Neural progenitor cell (in vitro differentiated cells): ENCODE measurements around the gene URI1. TPM values are rescaled to one million over a fixed set of nuclear protein-coding genes. Genes with fewer than 3 reads are reported as not detected.
"Not testable (repeated sequence)": the region's sequence is repeated elsewhere in the genome, so short reads cannot be mapped to it uniquely, and the experiment has no call there.

ENCODE experiments used
- DNase-seq: peaks from one replicate; pipeline ENCODE4 v3.0.0-alpha.2; 2016; ENCODE audit warnings: low spot score
- H2AFZ ChIP-seq: fragments of 200-600 bp; sonication (generic); replicated peaks from 2 replicates; pipeline ENCODE4 v1.6.1; 2016; ENCODE audit warnings: antibody characterized with exemption
- H3F3A ChIP-seq: fragments of 200-600 bp; sonication (generic); 2 replicates; pipeline ENCODE4 v1.6.1; 2016; ENCODE audit warnings: antibody characterized with exemption, low read depth
- H3K27ac ChIP-seq: fragments of 200-600 bp; sonication (generic); 2 replicates; pipeline ENCODE4 v1.5.1; 2016; ENCODE audit warnings: mild to moderate bottlenecking
- H3K27me3 ChIP-seq: fragments of 200-600 bp; sonication (generic); 2 replicates; pipeline ENCODE4 v1.6.1; 2016; ENCODE audit warnings: mild to moderate bottlenecking, moderate library complexity
- H3K36me3 ChIP-seq: fragments of 200-600 bp; sonication (generic); 2 replicates; pipeline ENCODE4 v1.5.1; 2016
- H3K4me1 ChIP-seq: fragments of 200-600 bp; sonication (generic); 2 replicates; pipeline ENCODE4 v1.6.1; 2016; ENCODE audit warnings: mixed run types
- H3K4me2 ChIP-seq: fragments of 200-600 bp; sonication (generic); 2 replicates; pipeline ENCODE4 v1.6.1; 2016
- H3K4me3 ChIP-seq: fragments of 200-600 bp; sonication (generic); 2 replicates; pipeline ENCODE4 v1.5.1; 2016
- H3K79me2 ChIP-seq: fragments of 200-600 bp; sonication (generic); 2 replicates; pipeline ENCODE4 v1.6.1; 2016; ENCODE audit warnings: low read depth
- H3K9ac ChIP-seq: fragments of 200-600 bp; sonication (generic); 2 replicates; pipeline ENCODE4 v1.6.1; 2016
- H3K9me3 ChIP-seq: fragments of 200-600 bp; sonication (generic); 2 replicates; pipeline ENCODE4 v1.5.1; 2016; ENCODE audit warnings: low read depth
- H4K20me1 ChIP-seq: fragments of 200-600 bp; sonication (generic); 2 replicates; pipeline ENCODE4 v1.6.1; 2016; ENCODE audit warnings: low read depth
- H3K27ac Mint-ChIP-seq: 3 replicates; pipeline ENCODE4 v1.8.0; 2021; ENCODE audit warnings: mixed read lengths
- H3K27me3 Mint-ChIP-seq: 2 replicates; pipeline ENCODE4 v1.8.0; 2022; ENCODE audit warnings: low read depth, mild to moderate bottlenecking, inconsistent platforms, moderate library complexity, mixed read lengths; ENCODE audit not compliant: insufficient read depth
- H3K36me3 Mint-ChIP-seq: 3 replicates; pipeline ENCODE4 v1.8.0; 2021; ENCODE audit warnings: mixed read lengths
- H3K4me1 Mint-ChIP-seq: 3 replicates; pipeline ENCODE4 v1.8.0; 2021; ENCODE audit warnings: mixed read lengths
- H3K4me3 Mint-ChIP-seq: 3 replicates; pipeline ENCODE4 v1.8.0; 2021; ENCODE audit warnings: mild to moderate bottlenecking, moderate library complexity, mixed read lengths
- H3K9me3 Mint-ChIP-seq: 3 replicates; pipeline ENCODE4 v1.8.0; 2020; ENCODE audit warnings: mixed read lengths
- EZH2 ChIP-seq: fragments of 200-600 bp; sonication (generic); IDR thresholded peaks from 2 replicates; pipeline ENCODE4 v1.6.1; 2017; ENCODE audit warnings: antibody characterized with exemption, mild to moderate bottlenecking, moderate library complexity
- EZH2phosphoT487 ChIP-seq: fragments of 200-600 bp; sonication (generic); IDR thresholded peaks from 2 replicates; pipeline ENCODE4 v1.6.1; 2017; ENCODE audit warnings: antibody characterized with exemption
- total RNA-seq: library from RNA; depleted of rRNA; stranded (reverse); fragments of >200 nt; gene quantifications from 2 replicates; pipeline ENCODE4 v1.2.3, GENCODE V29; 2015; ENCODE audit warnings: low replicate concordance
- TF ChIP-seq, protein P1 (sequence below): fragments of 200-600 bp; sonication (generic); IDR thresholded peaks from 2 replicates; pipeline ENCODE4 v1.5.1; 2017; ENCODE audit warnings: antibody characterized with exemption, mild to moderate bottlenecking

The URI1 gene
- total RNA-seq, 1 donor from 2014 or later: 94.7 TPM

DNA sequence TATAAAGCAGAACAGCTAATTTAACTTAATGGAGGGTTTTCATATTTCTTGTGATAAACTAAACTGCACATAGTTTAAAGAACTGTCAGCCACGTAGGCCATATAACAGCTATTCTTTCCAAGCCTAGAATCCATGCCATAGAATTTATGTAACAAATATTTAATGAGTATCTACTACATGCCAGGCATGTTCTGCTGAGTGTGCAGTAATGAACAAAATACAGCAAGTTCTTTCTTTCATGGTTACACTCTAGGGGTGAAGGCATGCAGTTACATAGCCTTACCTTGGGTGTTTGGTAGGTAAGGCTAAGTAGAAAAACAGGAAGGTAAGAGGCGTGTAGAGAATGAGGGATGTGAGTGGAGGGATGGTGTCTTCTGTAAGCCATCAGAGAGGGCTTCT is 4.6 kb downstream of the URI1 start:
- H3K27me3 ChIP-seq: peaks cover under 1% of the 10 kb centered on the region
- H3K9me3 ChIP-seq: no peaks in the 10 kb centered on the region
- peaks cover 31% of the 10 kb centered on the region for H4K20me1 ChIP-seq
- peaks cover 25% of the 10 kb centered on the region for H3K9me3 Mint-ChIP-seq
- H3F3A ChIP-seq: peaks cover 17% of the 10 kb centered on the region
- H3K36me3 Mint-ChIP-seq: peaks cover 32% of the 10 kb centered on the region
- H3K27ac ChIP-seq: no peak overlapping the region
- H3K27me3 Mint-ChIP-seq: peaks cover 4% of the 10 kb centered on the region
- H3K4me1 Mint-ChIP-seq: peaks cover 12% of the 10 kb centered on the region
- no peak overlapping the region for H3K27ac Mint-ChIP-seq
- no peak overlapping the region for H3K4me3 Mint-ChIP-seq
- peaks cover 81% of the 10 kb centered on the region for H3K79me2 ChIP-seq
- H3K4me1 ChIP-seq: peaks cover 23% of the 10 kb centered on the region
- H3K9ac ChIP-seq: no peak overlapping the region
- H3K4me3 ChIP-seq: no peak overlapping the region
- DNase-seq: no peak
- no peak overlapping the region for H2AFZ ChIP-seq
- no peak overlapping the region for H3K4me2 ChIP-seq
- H3K36me3 ChIP-seq: no peaks in the 10 kb centered on the region
- TF ChIP-seq EZH2phosphoT487 (no peak), EZH2 (no peak)
- TF ChIP-seq, protein P1, sequence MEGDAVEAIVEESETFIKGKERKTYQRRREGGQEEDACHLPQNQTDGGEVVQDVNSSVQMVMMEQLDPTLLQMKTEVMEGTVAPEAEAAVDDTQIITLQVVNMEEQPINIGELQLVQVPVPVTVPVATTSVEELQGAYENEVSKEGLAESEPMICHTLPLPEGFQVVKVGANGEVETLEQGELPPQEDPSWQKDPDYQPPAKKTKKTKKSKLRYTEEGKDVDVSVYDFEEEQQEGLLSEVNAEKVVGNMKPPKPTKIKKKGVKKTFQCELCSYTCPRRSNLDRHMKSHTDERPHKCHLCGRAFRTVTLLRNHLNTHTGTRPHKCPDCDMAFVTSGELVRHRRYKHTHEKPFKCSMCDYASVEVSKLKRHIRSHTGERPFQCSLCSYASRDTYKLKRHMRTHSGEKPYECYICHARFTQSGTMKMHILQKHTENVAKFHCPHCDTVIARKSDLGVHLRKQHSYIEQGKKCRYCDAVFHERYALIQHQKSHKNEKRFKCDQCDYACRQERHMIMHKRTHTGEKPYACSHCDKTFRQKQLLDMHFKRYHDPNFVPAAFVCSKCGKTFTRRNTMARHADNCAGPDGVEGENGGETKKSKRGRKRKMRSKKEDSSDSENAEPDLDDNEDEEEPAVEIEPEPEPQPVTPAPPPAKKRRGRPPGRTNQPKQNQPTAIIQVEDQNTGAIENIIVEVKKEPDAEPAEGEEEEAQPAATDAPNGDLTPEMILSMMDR: no peak

GRCh38 chr19:29947871-29948270 is 5.8 kb downstream of the URI1 start:
- Histone ChIP-seq H3K9me3 (no peaks in the 10 kb centered on the region), H4K20me1 (peaks cover 30% of the 10 kb centered on the region), H3K36me3 (no peaks in the 10 kb centered on the region), H3K79me2 (peaks cover 89% of the 10 kb centered on the region), H3K9ac (no peak overlapping the region), H3F3A (peaks cover 11% of the 10 kb centered on the region), H2AFZ (no peak overlapping the region), H3K4me2 (no peak overlapping the region), H3K27me3 (no peaks in the 10 kb centered on the region), H3K27ac (no peak overlapping the region), H3K4me1 (peaks cover 22% of the 10 kb centered on the region), H3K4me3 (no peak overlapping the region)
- H3K4me3 Mint-ChIP-seq: no peak overlapping the region
- H3K36me3 Mint-ChIP-seq: peaks cover 37% of the 10 kb centered on the region
- no peak for DNase-seq
- peaks cover 12% of the 10 kb centered on the region for H3K4me1 Mint-ChIP-seq
- peaks cover 25% of the 10 kb centered on the region for H3K9me3 Mint-ChIP-seq
- peaks cover 2% of the 10 kb centered on the region for H3K27me3 Mint-ChIP-seq
- no peak for TF ChIP-seq EZH2
- no peak for TF ChIP-seq EZH2phosphoT487
- no peak overlapping the region for H3K27ac Mint-ChIP-seq

GRCh38 chr19:29948759-29949470 is 6.9 kb downstream of the URI1 start:
- not testable (repeated sequence) for H3K27ac ChIP-seq, H3K4me3 ChIP-seq, H3K4me2 ChIP-seq, H3K9ac ChIP-seq, H3K9me3 ChIP-seq, H3K4me3 Mint-ChIP-seq, H3K36me3 ChIP-seq, DNase-seq, H3K27me3 ChIP-seq, H3K27ac Mint-ChIP-seq, H3K27me3 Mint-ChIP-seq, H2AFZ ChIP-seq, H3K4me1 Mint-ChIP-seq
- Mint-ChIP-seq H3K36me3 (peaks cover 41% of the 10 kb centered on the region), H3K9me3 (peaks cover 29% of the 10 kb centered on the region)
- H4K20me1 ChIP-seq: peaks cover 20% of the 10 kb centered on the region
- H3F3A ChIP-seq: peaks cover 11% of the 10 kb centered on the region
- H3K79me2 ChIP-seq: peaks cover 89% of the 10 kb centered on the region
- peaks cover 13% of the 10 kb centered on the region for H3K4me1 ChIP-seq

- H3K27me3 Mint-ChIP-seq: peaks cover 2% of the 10 kb centered on the region
- no peaks in the 10 kb centered on the region for H3K9me3 ChIP-seq
- no peak overlapping the region for H3K4me2 ChIP-seq
- no peak overlapping the region for H2AFZ ChIP-seq
- no peak overlapping the region for H3K27ac Mint-ChIP-seq
- no peaks in the 10 kb centered on the region for H3K36me3 ChIP-seq
- H3K9me3 Mint-ChIP-seq: peaks cover 35% of the 10 kb centered on the region
- H4K20me1 ChIP-seq: no peaks in the 10 kb centered on the region
- H3K4me3 Mint-ChIP-seq: no peak overlapping the region
- H3K27me3 ChIP-seq: no peaks in the 10 kb centered on the region
- H3F3A ChIP-seq: no peaks in the 10 kb centered on the region
- H3K9ac ChIP-seq: no peak overlapping the region
- no peaks in the 10 kb centered on the region for H3K4me1 Mint-ChIP-seq
- H3K4me3 ChIP-seq: no peak overlapping the region
- H3K27ac ChIP-seq: no peak overlapping the region
- DNase-seq: no peak
- TF ChIP-seq, protein P1: no peak
- TF ChIP-seq EZH2phosphoT487: no peak
- no peak for TF ChIP-seq EZH2
- H3K4me1 ChIP-seq: no peaks in the 10 kb centered on the region
- peaks cover 89% of the 10 kb centered on the region for H3K79me2 ChIP-seq
- peaks cover 43% of the 10 kb centered on the region for H3K36me3 Mint-ChIP-seq
These were observed 10.1 kb downstream of the URI1 start for GRCh38 chr19:29952177-29952576.
